Amniotic epithelial cell (primary cell): ENCODE measurements around the gene MAP2K5.

Experiments
- DNase-seq: peaks from one replicate; pipeline ENCODE4 v3.0.0-alpha.2; 2010; ENCODE audit warnings: low read depth

The MAP2K5 gene

DNA sequence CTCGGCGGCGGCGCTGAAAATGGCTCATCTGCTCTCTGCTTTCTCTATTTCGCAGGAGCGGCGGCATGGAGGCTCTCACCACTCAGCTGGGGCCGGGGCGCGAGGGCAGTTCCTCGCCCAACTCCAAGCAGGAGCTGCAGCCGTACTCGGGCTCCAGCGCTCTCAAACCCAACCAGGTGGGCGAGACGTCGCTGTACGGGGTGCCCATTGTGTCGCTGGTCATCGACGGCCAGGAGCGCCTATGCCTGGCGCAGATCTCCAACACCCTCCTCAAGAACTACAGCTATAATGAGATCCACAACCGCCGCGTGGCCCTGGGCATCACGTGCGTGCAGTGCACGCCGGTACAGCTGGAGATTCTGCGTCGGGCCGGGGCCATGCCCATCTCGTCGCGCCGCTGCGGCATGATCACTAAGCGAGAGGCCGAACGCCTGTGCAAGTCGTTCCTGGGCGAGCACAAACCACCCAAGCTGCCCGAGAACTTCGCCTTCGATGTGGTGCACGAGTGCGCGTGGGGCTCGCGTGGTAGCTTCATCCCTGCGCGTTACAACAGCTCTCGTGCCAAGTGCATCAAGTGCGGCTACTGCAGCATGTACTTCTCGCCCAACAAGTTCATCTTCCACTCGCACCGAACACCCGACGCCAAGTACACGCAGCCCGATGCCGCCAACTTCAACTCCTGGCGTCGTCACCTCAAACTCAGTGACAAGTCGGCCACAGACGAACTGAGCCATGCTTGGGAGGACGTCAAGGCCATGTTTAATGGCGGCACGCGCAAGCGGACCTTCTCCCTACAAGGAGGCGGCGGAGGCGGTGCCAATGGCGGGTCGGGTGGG is 283.6 kb downstream of the MAP2K5 start:
- no peak for DNase-seq

DNA sequence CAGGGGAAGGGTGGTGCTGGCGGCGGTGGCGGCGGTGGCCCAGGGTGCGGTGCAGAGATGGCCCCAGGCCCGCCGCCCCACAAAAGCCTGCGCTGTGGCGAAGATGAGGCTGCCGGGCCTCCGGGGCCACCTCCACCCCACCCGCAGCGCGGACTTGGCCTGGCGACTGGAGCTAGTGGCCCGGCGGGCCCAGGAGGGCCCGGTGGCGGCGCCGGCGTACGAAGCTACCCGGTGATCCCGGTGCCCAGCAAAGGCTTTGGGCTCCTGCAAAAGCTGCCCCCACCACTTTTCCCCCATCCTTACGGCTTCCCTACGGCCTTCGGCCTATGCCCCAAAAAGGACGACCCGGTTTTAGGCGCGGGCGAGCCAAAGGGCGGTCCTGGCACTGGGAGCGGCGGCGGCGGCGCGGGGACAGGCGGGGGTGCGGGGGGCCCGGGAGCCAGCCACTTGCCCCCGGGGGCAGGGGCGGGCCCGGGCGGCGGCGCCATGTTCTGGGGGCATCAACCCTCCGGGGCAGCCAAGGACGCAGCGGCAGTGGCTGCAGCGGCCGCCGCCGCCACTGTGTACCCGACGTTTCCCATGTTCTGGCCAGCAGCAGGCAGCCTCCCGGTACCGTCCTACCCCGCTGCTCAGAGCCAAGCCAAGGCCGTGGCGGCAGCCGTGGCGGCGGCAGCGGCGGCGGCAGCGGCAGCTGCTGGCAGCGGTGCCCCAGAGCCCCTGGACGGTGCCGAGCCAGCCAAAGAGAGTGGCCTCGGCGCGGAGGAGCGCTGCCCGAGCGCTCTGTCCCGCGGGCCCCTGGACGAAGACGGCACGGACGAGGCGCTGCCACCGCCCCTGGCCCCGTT is 284.4 kb downstream of the MAP2K5 start:
- DNase-seq, result no peak

DNA sequence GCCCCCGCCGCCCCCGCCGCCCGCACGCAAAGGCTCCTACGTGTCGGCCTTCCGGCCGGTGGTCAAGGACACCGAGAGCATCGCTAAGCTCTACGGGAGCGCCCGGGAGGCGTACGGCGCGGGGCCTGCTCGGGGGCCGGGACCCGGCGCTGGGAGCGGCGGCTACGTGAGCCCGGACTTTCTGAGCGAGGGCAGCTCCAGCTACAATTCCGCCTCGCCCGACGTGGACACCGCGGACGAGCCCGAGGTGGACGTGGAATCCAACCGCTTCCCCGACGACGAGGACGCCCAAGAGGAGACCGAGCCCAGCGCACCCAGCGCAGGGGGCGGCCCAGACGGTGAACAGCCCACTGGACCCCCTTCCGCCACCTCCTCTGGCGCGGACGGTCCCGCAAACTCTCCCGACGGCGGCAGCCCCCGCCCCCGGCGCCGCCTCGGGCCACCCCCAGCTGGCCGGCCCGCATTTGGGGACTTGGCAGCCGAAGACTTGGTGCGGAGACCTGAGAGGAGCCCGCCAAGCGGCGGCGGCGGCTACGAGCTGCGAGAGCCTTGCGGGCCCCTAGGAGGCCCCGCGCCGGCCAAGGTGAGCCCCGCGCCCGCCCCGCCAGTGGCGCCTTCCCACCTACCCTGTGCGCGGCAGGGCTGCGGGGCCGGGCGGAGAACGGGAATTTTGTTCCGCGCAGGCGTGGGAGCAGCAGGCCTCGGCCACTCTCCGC is 285.2 kb downstream of the MAP2K5 start:
- DNase-seq, result no peak

DNA sequence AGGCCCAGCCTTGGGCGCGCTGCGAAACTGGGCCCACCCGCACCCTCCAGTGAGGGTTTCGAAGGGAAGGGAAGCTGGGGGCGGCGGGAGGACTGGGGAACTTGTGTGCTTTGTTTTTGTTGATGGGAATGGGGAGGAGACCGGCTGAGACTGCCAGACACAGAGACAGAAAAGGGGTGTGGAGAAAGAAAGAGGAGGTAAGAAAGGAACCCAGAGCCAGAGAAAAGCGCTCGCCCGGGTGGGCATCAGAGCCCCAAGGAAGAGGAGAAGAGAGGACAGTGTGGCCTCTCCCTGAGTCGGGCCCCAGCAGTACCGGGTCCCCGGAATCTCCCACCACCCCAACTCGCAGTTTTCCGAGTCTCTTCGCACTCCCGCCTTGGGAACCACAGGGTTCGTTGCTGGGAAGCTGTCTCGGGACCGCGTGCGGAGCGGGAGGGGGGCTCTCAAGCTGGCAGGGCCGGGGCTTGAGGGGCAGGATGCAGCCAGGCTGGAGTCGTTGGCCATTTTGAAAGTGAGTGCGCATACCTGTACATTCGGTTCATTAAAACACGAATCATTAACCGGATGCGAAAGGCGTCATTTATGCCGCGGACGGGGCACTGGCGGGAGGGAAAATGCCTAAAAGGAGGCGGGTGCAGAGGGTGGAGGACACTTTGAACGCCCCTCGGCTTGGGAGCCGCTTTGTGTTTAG is 285.9 kb downstream of the MAP2K5 start:
- DNase-seq, result no peak

DNA sequence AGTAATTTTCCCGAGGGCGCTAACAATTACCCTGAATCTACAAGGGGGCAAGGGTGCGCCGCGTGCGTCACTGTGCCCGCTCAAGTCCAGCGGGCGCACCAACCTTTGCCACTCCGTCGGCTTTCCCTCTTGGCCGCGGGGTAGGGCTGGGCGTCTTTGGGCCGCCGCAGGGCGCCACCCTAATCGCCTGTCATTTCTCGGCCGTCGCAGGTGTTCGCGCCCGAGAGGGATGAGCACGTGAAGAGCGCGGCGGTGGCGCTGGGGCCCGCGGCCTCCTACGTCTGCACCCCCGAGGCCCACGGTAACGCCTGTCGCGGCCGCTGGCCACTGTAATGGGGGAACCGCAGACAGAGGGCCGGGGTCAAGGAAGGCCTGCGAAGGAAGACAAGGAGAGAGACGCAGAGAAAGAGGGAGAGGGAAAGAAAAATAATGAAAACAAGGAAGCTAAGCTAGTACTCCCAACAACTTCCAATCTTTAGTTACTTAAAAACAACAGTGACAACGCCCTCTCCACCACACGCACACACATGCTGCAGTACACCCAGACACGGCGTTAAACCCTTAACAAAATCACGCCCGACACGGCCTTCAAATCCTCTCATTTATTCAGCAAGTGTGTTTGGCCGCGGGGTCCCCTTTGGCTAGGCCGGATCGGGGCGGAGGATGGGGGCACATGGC is 286.6 kb downstream of the MAP2K5 start:
- no peak for DNase-seq

DNA sequence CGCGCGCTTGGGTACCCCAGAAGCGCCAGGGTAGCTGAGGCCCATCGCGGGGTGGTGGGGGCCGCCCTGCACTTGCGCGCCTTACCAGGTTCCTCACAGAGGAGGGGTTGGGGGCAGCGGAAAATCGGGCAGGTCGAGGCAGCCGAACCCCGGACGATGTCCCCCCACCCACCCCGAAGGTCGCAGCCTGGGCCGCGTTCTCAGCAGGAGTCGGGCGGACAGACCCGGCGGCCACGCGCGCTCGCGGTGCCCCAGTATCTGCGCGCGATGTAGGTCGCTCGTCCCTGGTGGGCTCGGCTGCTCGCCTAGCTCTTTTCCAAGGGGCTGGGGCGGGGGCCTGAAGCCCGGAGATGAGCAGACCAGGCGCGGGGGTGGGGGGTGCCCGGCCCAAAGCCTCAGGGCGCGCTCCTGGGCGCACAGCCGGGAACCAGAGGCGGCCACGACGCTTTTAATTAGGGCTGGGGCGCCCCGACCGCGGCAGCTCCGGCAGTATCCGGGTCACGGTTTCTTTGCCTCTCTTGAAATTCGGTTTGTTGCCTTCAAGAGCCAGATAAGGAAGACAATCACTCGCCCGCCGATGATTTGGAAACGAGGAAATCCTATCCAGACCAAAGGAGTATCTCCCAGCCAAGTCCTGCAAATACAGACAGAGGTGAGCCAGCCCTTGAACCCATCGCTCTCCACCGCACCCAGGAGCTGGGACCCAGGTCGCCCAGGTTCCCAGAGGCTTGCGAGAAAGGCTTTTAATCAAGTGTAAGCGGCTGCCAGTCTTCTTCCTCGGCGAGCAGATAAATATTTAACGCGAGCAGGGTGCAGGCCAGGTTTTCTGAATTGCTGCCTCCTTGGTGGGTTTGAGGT is 287.4 kb downstream of the MAP2K5 start:
- no peak for DNase-seq

DNA sequence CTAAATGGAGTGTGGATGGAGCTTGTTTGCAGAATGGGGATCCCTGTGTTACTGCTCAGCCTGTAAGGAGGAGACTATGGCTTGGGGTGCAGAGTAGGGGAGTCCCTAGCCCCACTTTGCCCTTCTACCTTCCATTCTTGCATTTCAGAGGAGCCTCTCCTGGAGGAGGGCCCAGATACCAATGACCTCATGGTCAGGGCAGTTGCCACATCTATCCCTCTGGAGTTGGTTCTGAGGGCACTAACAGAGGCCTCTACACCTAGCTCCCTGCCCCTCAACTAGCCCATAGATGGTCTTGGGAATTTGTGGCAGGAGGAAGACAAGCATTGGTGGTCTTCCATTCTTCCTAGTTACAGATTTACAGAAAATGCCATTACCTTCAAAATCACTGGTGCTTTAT is 288.9 kb downstream of the MAP2K5 start:
- no peak for DNase-seq

DNA sequence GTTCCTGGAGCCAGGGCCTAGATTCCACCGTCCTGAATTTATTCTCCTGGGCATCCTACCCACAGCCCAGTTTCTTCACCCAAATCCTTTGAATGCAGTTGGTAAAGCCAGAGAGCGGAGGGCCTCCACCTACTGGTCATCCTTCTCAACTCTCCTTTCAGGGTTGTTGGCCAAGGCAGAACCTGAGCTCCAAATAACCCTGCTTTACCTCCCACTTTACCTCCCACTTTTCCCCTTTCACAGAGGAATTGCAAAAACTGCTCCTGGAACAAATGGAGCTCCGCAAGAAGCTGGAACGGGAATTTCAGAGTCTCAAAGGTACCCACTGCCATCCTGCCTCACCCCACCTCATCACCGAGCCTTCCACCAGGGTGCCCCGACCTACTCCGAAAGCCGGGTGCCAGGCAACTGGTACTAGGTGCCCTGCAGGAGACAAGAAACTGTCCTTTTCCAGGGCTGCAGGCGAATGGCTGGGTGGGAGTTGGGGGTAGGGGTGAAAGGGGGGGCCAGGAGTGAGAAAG is 289.6 kb downstream of the MAP2K5 start:
- peak; percentile 45 for DNase-seq

DNA sequence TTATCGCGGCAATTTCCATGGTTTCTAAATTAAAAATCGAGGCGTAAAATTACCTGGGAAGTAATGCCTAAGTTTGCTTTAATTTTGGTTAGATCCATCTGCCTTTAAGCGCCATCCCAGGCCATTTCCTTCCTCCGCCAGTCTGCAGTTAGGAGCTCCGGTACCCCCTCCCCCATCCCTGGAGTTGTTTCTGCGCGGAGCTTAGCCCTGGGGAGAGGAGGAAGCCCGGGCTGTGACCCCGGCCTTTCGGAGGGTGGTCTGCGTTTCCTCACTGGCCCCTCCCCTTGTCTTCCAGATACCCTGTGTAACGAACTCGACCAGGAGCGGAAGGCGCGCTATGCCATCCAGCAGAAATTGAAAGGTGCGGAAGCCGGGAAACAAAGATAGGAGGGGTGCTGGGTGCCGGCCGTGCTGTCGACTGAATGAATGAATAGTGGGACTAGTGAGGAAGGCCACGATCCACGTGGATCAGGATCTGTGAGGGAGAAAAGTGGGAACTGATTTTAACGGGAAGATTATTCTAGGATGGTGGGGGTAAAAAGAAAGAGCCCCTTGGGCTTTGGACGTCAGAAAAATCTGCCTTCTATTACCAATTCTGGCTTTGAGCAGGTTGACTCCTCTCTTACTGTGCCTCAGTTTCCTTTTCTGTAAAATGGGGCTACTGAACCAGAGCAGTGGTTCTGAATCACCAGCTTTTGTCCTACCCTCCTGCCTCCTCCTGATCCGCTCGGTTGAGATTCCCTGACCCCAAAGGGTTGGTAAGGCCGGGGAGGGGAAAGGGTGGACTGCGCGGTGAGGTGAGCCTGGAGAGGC is 290.6 kb downstream of the MAP2K5 start:
- DNase-seq, result no peak

DNA sequence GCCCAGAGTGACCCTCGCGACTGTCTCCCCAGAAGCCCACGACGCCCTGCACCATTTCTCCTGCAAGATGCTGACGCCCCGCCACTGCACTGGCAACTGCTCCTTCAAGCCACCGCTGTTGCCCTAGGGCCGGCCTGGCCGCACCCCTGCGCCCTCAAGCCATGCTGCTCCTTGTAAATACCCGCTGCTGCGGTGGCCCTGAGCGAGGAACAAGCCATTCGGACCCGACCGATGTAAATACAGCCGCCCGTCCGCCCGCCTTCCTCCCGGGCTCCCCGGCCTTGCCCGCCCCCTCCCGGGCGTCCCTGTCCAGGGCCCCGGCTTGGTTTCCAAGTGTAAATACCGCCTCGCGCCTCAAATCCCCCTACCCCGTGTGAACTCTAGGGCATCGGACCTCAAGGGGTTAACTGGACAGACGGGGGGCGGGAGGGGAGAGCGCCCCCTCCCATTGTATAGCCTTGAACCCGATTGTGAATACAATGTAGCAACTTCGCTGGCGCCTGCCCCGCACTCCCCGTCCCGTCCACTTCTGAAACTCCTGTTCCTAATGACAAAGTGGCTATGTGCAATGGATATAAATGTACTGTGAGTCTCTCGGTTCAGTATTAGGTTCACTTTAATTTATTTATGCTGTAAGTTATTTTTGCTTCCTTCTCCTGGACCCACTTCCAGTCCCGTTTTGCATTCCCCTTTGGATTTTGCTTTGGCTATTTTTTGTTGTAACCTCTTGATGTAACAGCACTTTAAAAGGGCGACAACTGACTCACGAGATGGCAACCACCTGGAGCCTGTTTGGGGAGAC is 291.4 kb downstream of the MAP2K5 start:
- DNase-seq, result no peak

DNA sequence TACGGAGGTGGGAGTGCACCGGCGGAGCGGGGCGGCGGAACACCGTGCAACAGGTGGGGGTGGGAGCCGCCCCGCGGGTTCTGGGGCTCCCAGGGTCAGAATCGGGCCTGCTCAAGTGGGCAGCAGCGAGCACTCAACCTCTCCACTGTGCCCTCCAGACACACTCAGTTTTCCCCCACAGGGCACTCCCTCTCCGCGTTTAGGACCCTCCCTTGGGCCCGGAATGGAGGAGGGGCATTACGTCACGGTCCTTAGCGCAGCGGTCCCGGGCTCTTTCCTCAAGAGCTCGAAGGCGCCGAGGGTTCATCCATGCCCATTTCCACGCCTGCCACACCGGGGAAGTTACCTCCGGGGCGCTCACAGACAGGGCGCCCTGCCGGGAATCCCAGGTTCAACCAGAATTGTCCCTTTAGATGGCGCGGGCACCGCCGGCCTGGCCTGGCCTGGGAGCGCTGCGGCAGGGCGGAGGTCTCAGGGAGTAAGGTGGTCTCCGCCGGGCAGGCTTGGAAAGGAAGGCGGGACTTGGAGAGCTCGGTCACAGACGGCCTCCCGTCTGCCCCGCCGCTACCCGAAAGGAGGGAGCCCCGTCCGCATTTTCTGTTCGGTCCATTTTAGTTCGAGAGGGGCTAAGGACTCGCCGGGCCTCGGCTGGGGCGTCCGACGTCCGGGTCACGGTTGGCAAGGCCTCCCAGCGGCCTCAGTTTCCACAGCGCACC is 292.2 kb downstream of the MAP2K5 start:
- no peak for DNase-seq

DNA sequence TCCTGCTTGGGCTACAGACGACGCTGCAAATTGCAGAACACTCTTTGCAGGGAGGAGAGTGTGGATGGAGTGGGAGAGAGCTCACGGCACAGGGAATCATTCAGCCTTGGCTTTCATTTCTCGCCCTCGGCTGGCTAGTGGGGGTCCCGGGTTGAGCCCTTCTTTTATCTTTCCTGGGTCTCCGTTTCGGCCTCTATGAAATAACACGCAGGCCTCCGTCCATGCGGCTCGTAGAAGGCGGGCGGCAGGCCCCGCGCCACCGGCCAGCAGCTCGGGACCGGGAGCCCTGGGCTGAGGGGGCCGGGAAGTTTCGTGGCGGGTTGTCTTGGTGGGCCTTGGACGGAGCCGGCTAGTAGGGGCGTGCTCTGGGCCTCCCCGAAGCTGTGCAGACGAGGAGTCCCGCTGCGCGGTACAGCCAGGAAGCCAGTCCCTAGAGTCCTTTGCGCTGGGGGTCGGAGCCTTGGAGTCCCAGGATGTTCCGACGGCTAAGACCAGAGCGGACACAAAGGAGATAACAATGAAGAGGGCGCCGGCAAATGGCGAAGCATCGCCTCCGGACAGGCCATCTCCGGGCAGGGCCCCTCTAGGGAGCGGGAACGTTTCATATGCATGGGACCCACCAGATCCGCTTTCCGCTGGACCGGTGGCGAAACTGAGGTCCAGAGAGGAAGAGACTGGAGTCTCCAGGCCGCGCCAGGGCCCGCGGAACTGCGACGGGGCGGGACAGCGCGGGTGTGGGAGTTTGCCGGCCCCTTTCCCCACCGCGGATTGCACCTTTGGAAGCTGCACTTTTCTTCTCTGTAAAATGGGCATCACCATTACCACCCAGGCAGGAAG is 293.0 kb downstream of the MAP2K5 start:
- DNase-seq, result no peak

DNA sequence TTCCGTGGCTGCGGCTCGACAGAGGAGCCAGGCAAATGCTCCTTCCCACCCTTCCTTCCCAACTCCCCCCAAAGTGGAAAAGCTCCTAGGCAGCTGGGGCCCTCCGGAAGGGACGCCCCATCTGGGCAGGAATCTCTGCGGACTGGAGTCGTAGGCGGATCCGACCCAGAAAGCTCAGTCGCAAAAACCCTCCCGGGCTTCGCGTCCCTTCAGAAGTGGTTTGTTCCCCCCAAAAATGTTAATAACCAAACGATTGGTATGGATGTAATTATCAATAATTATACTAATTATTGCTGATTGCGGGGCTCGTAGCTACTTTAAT is 293.6 kb downstream of the MAP2K5 start:
- no peak for DNase-seq

DNA sequence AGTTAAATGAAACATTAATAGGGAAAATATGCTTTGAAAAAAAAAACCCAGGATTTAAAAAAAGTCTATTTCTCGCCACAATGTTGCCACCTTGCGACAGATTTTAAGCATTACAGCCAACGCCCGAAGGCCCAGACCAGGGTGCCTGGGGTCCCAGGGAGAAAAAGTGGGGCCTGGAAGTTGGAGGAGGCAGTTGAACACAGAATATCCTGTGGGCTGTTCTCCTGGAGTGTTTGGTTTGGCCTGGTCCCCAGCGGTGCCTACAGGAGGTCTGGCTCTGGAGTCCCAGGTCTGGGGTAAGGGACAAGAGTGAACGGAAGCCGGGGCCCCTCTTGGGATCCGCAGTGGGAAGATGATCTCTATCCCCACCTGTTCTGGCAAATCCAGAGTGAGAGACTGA is 294.0 kb downstream of the MAP2K5 start:
- peak; percentile 29 for DNase-seq

DNA sequence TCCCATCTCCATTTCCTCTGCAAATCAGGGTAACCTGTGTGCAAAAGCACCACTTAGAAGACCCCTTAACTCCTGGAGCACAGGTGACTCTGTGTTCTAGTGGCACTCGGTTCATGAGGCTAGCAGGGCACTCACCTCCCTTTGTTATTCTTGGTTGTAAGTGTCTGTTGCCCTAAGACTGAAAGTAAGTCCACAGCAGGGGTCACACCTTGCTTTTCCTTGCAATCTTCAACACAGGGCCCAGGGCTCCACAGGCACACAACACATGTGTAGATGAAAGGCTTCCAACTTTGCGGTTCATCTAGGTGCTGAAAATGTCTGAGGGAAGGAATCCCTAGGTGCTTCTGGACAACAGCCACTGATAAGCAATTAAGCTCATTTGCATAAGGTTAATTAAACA is 294.5 kb downstream of the MAP2K5 start:
- no peak for DNase-seq

DNA sequence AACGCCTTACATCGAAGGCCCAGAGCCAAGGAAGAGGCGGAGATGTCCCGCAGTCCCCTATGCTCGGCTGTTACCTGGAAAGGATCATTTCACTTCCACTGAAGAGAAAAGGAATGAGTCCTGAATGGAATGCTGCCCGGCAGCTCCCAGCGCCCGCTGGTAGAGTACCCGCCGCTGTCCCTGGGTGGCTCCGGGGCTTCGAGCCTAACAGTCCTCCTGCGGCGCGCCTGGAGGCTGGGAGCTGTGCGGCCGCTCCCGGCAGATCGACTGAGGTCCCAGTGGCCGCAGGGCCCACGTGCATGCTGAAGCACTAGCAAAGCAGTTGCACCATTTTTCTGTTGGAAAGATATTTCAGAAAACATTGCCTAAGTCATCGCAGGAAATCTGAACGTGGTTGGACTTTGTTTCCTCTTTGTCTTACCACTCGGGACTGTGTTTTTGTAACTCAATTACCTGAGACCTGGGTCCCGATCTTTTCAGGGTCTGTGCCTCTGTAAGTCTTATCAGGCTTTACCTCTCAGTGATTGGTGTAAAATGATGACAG is 296.4 kb downstream of the MAP2K5 start:
- peak; percentile 55 for DNase-seq

DNA sequence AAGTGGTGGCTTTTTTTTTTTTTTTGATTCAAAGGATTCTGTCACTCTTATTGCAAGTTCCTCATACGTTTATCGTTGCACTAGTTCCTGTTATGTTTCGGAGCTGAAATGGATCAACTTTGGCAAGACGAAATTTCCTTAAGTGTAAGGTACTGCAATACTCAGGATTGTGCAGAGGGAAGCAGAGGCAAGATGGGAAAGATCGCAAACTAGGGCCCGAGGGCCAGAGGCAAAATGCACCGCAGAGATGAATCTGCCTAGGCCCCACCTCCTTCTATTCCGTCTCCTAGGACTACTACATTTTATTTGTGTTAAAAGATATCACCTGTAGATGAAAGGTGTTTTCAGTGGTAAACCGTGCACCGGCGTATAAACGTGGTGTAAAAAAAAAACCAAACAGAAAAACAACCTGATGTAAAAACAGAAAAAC is 297.0 kb downstream of the MAP2K5 start:
- peak; percentile 53 for DNase-seq
